Measurements from ENCODE around the gene PRKACG. TPM values are rescaled to one million over a fixed set of nuclear protein-coding genes. Genes with fewer than 3 reads are reported as not detected.

PRKACG gene
- total RNA-seq, 1 experiment from 2014 or later = not detected

DNA sequence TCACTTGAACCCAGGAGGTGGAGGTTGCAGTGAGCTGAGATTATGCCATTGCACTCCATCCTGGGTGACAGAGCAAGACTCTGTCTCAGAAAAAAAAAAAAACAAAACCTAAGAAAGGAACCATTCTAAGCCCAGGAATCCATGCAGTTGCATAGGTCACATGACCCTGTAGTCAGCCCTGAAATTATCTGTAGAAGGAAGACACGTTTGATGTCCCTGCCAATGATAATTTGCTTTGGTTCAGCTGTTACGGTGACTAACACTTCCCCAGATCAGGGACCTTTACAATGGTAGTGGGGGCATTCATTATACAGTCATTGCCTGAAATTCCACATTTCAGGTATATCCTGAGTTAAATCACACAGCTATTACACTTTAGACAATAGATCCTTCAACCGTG is 50.5 kb downstream of the PRKACG start:
- ChIA-PET POLR2A (ENCODE audit: unreplicated experiment) (no interaction called here), CTCF (no interaction called here)
- H3K27ac ChIP-seq (ENCODE audit: low read length) = no peak overlapping the region
- ATAC-seq (no peak), DNase-seq (no peak)
- peaks cover 15% of the 10 kb centered on the region for H3K4me1 ChIP-seq (ENCODE audit: insufficient read depth, low read length)
- BruUV-seq (replicated peaks) = no TSS peak
- no peaks in the 10 kb centered on the region for H3F3A ChIP-seq (ENCODE audit: low read length, unreplicated experiment)
- no peak overlapping the region for H3K4me2 ChIP-seq (ENCODE audit: low read length)
- H3K9me3 ChIP-seq (ENCODE audit: low read length) = no peaks in the 10 kb centered on the region
- no peaks in the 10 kb centered on the region for H3K9me2 ChIP-seq (replicated peaks; ENCODE audit: low read length)
- TF ChIP-seq, protein P1, sequence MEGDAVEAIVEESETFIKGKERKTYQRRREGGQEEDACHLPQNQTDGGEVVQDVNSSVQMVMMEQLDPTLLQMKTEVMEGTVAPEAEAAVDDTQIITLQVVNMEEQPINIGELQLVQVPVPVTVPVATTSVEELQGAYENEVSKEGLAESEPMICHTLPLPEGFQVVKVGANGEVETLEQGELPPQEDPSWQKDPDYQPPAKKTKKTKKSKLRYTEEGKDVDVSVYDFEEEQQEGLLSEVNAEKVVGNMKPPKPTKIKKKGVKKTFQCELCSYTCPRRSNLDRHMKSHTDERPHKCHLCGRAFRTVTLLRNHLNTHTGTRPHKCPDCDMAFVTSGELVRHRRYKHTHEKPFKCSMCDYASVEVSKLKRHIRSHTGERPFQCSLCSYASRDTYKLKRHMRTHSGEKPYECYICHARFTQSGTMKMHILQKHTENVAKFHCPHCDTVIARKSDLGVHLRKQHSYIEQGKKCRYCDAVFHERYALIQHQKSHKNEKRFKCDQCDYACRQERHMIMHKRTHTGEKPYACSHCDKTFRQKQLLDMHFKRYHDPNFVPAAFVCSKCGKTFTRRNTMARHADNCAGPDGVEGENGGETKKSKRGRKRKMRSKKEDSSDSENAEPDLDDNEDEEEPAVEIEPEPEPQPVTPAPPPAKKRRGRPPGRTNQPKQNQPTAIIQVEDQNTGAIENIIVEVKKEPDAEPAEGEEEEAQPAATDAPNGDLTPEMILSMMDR (conservative IDR thresholded peaks at IDR 0.05; ENCODE audit: low read depth, low read length) = no peak
- no peak for TF ChIP-seq EZH2phosphoT487 (IDR thresholded peaks at IDR 0.05; ENCODE audit: borderline replicate concordance, low read length)
- no peak for TF ChIP-seq EZH2 (IDR thresholded peaks at IDR 0.05; ENCODE audit: low read length, unreplicated experiment)
- no peaks in the 10 kb centered on the region for H3K79me2 ChIP-seq (ENCODE audit: low read length)
- no peak overlapping the region for H3K4me3 ChIP-seq (ENCODE audit: low read length)
- H2AFZ ChIP-seq (ENCODE audit: low read length) = no peak overlapping the region
- H3K27me3 ChIP-seq (ENCODE audit: low read length) = peaks cover 35% of the 10 kb centered on the region
- no peak overlapping the region for H3K9ac ChIP-seq (ENCODE audit: low read length)
- H3K36me3 ChIP-seq (ENCODE audit: low read depth, low read length) = no peaks in the 10 kb centered on the region
- no peaks in the 10 kb centered on the region for H4K20me1 ChIP-seq (ENCODE audit: low read length)
- intact Hi-C loops (cut with micrococcal nuclease) = loop anchor here (10.0 kb wide), 1 partner anchor 229 kb away; no protein-coding TSS in a partner anchor

Other genes starting within 250 kb of the PRKACG start
- gene FXN, start 21.6 kb upstream of the PRKACG start, total RNA-seq (2014; rRNA removed) = 10.0 and 11.0 TPM in 2 replicates
- 106 and 124 TPM in 2 replicates for gene TJP2, start 160.2 kb upstream of the PRKACG start, total RNA-seq (2014; rRNA removed)

Measured in PC-3 (cell line).